H1 (cell line): ENCODE data around the gene KCNQ1OT1. TPM values are rescaled to one million over a fixed set of nuclear protein-coding genes. Genes with fewer than 3 reads are reported as not detected.

Experiments used
- CTCF ChIA-PET: fragments of 300-600 bp; sonication (Branson Sonifier 250); formaldehyde crosslinking; loops from one replicate; lab custom pipeline; 2021; ENCODE audit not compliant: partially characterized antibody; lab: Charles Lee
- POLR2A ChIA-PET: fragments of 300-600 bp; sonication (Branson Sonifier 250); formaldehyde crosslinking; loops from one replicate; lab custom pipeline; 2021; ENCODE audit warnings: inconsistent platforms; ENCODE audit not compliant: partially characterized antibody; lab: Charles Lee
- DNase-seq, 2 experiments: peaks; one replicate each; pipeline versions ENCODE4 v3.0.0 to v3.0.0-alpha.2; 2010 to 2022; ENCODE audit warnings: low spot score in 2 of 2, low read depth in 1 of 2, mixed read lengths in 1 of 2
- FAIRE-seq: peaks from 2 replicates; lab custom pipeline; 2011; peaks lifted over from hg19 to GRCh38; lab: Jason Lieb, UNC
- H2AFZ ChIP-seq: 2 replicates; pipeline ENCODE4 v1.8.1; 2012; ENCODE audit warnings: low read length, inconsistent platforms
- H2AK5ac ChIP-seq: 2 replicates; pipeline ENCODE4 v1.6.1; 2013; ENCODE audit warnings: low read depth, low read length
- H2BK120ac ChIP-seq: replicated peaks from 2 replicates; pipeline ENCODE3; 2013; ENCODE audit warnings: low read depth, low read length, inconsistent platforms
- H2BK12ac ChIP-seq: 2 replicates; pipeline ENCODE4 v1.6.1; 2013; ENCODE audit warnings: low read depth, low read length
- H2BK15ac ChIP-seq: 2 replicates; pipeline ENCODE4 v1.6.1; 2013; ENCODE audit warnings: low read length
- H2BK20ac ChIP-seq: 2 replicates; pipeline ENCODE4 v1.6.1; 2013; ENCODE audit warnings: low read length
- H2BK5ac ChIP-seq: 2 replicates; pipeline ENCODE4 v1.6.1; 2013; ENCODE audit warnings: low read depth, low read length
- H3K14ac ChIP-seq: 2 replicates; pipeline ENCODE4 v1.6.1; 2013; ENCODE audit warnings: inconsistent platforms; ENCODE audit not compliant: insufficient read length
- H3K18ac ChIP-seq: 2 replicates; pipeline ENCODE4 v1.6.1; 2013; ENCODE audit warnings: low read length; ENCODE audit errors: extremely low read depth
- H3K23ac ChIP-seq: 2 replicates; pipeline ENCODE4 v1.6.1; 2013; ENCODE audit warnings: inconsistent platforms; ENCODE audit not compliant: insufficient read length
- H3K23me2 ChIP-seq: 2 replicates; pipeline ENCODE4 v1.6.1; 2013; ENCODE audit warnings: low read depth, low read length
- H3K27ac ChIP-seq: 2 replicates; pipeline ENCODE4 v1.6.1; 2011; ENCODE audit warnings: low read depth, low read length, inconsistent platforms
- H3K27me3 ChIP-seq, 4 experiments: replicated peaks in 1 of 4; 1 replicate in 1 of 4; 2 replicates in 3 of 4; pipeline versions ENCODE4 v1.6.1 to v1.8.1; 2011 to 2013; ENCODE audit warnings: low read length in 3 of 4, mild to moderate bottlenecking in 3 of 4, inconsistent platforms in 2 of 4, mixed read lengths in 2 of 4, moderate library complexity in 1 of 4; ENCODE audit not compliant: control insufficient read depth in 3 of 4, insufficient read depth in 3 of 4; ENCODE audit errors: extremely low read depth in 1 of 4
- H3K36me3 ChIP-seq, 4 experiments: 2 replicates each; pipeline versions ENCODE4 v1.6.1 to v1.8.1; 2011 to 2013; ENCODE audit warnings: mild to moderate bottlenecking in 4 of 4, low read length in 3 of 4, moderate library complexity in 2 of 4, control low read depth in 1 of 4, inconsistent platforms in 1 of 4; ENCODE audit not compliant: insufficient read depth in 4 of 4, control insufficient read depth in 2 of 4
- H3K4ac ChIP-seq: replicated peaks from 2 replicates; pipeline ENCODE3; 2013; ENCODE audit warnings: low read length, low read depth, mixed read lengths, inconsistent platforms; ENCODE audit not compliant: insufficient read length
- H3K4me1 ChIP-seq, 4 experiments: replicated peaks in 1 of 4; 1 replicate in 1 of 4; 2 replicates in 3 of 4; pipeline versions ENCODE4 v1.6.1 to v1.8.1; 2011 to 2013; ENCODE audit warnings: low read length in 3 of 4, inconsistent platforms in 2 of 4, mixed read lengths in 1 of 4; ENCODE audit not compliant: insufficient read depth in 4 of 4, control insufficient read depth in 3 of 4
- H3K4me2 ChIP-seq, 2 experiments: 2 replicates each; pipeline versions ENCODE4 v1.6.1 to v1.8.1; 2011 to 2013; ENCODE audit warnings: low read depth in 2 of 2, low read length in 2 of 2, control low read depth in 1 of 2, inconsistent platforms in 1 of 2, mild to moderate bottlenecking in 1 of 2; ENCODE audit not compliant: insufficient read depth in 1 of 2
- H3K4me3 ChIP-seq, 4 experiments: fragments of 200-600, 300-600 bp in 1 of 4; sonication (generic), shearing (Covaris generic), sonication (Bioruptor Twin) in 1 of 4; 2 replicates each; pipeline versions ENCODE4 v1.5.1 to v1.8.1; 2011 to 2016; ENCODE audit warnings: low read length in 4 of 4, low read depth in 3 of 4, control low read depth in 2 of 4, inconsistent platforms in 2 of 4, mild to moderate bottlenecking in 2 of 4, mixed read lengths in 1 of 4, moderate library complexity in 1 of 4; ENCODE audit not compliant: insufficient read depth in 2 of 4; ENCODE audit errors: extremely low read depth in 1 of 4
- H3K56ac ChIP-seq: replicated peaks from 2 replicates; pipeline ENCODE3; 2013; ENCODE audit warnings: low read depth, mild to moderate bottlenecking, mixed read lengths, low read length, inconsistent platforms; ENCODE audit not compliant: insufficient read length
- H3K79me1 ChIP-seq: 2 replicates; pipeline ENCODE4 v1.6.1; 2013; ENCODE audit warnings: low read depth, low read length, control low read depth
- H3K79me2 ChIP-seq, 2 experiments: 2 replicates each; pipeline versions ENCODE4 v1.6.1 to v1.8.1; 2012 to 2013; ENCODE audit warnings: low read length in 2 of 2, mild to moderate bottlenecking in 2 of 2, inconsistent platforms in 1 of 2; ENCODE audit not compliant: insufficient read depth in 2 of 2, control insufficient read depth in 1 of 2
- H3K9ac ChIP-seq, 4 experiments: replicated peaks in 1 of 4; 1 replicate in 1 of 4; 2 replicates in 3 of 4; pipeline versions ENCODE4 v1.6.1 to v1.8.1; 2011 to 2013; ENCODE audit warnings: low read depth in 3 of 4, low read length in 3 of 4, control low read depth in 2 of 4, mild to moderate bottlenecking in 2 of 4, moderate library complexity in 2 of 4, inconsistent platforms in 1 of 4; ENCODE audit errors: extremely low read depth in 1 of 4
- H3K9me3 ChIP-seq, 2 experiments: 2 replicates each; pipeline versions ENCODE4 v1.6.1 to v1.8.1; 2012 to 2013; ENCODE audit warnings: mild to moderate bottlenecking in 2 of 2, moderate library complexity in 2 of 2, control low read depth in 1 of 2, inconsistent platforms in 1 of 2, low read depth in 1 of 2, low read length in 1 of 2, mixed read lengths in 1 of 2; ENCODE audit not compliant: insufficient read depth in 2 of 2
- H4K20me1 ChIP-seq, 2 experiments: replicated peaks in 1 of 2; 2 replicates each; pipeline versions ENCODE3 to v1.8.1; 2011 to 2013; ENCODE audit warnings: inconsistent platforms in 2 of 2, low read length in 2 of 2, mild to moderate bottlenecking in 1 of 2; ENCODE audit not compliant: insufficient read depth in 2 of 2, control insufficient read depth in 1 of 2
- H4K5ac ChIP-seq: 2 replicates; pipeline ENCODE4 v1.6.1; 2013; ENCODE audit warnings: low read length, low read depth, mixed read lengths, inconsistent platforms; ENCODE audit not compliant: insufficient read length
- H4K8ac ChIP-seq: 2 replicates; pipeline ENCODE4 v1.8.0; 2013; ENCODE audit warnings: mild to moderate bottlenecking, moderate library complexity, low read length, inconsistent platforms; ENCODE audit not compliant: insufficient read depth; ENCODE audit errors: extremely low read depth
- H4K91ac ChIP-seq: replicated peaks from 2 replicates; pipeline ENCODE3; 2013; ENCODE audit warnings: low read length, mixed read lengths, inconsistent platforms; ENCODE audit not compliant: insufficient read length
- HDAC6 ChIP-seq: IDR thresholded peaks from one replicate; pipeline ENCODE4 v1.7.1; 2012; ENCODE audit warnings: low read depth, mild to moderate bottlenecking, inconsistent platforms, low read length, moderate library complexity
- NANOG ChIP-seq: IDR thresholded peaks from 2 replicates; pipeline ENCODE4 v1.6.1; 2011; ENCODE audit warnings: low read length, low read depth, mild to moderate bottlenecking, inconsistent platforms; ENCODE audit not compliant: insufficient read depth, poor library complexity, severe bottlenecking
- POLR2A ChIP-seq, 2 experiments: IDR thresholded peaks; 1 replicate in 1 of 2; 2 replicates in 1 of 2; pipeline ENCODE4 v1.6.1; 2011; ENCODE audit warnings: low read depth in 2 of 2, low read length in 2 of 2, mild to moderate bottlenecking in 2 of 2; ENCODE audit errors: control extremely low read depth in 1 of 2
- WGBS, 2 experiments: shearing (Covaris generic) in 1 of 2; methylation state at CpG; one replicate each; pipeline versions ENCODE4 v1.1.6 to v1.1.7; 2013 to 2015; ENCODE audit warnings: low lambda C conversion rate in 2 of 2, mixed read lengths in 2 of 2, inconsistent platforms in 1 of 2, low coverage in 1 of 2, missing lambda C conversion rate in 1 of 2; ENCODE audit not compliant: insufficient replicate concordance in 2 of 2, insufficient coverage in 1 of 2, insufficient read length in 1 of 2; ENCODE audit errors: extremely low coverage in 1 of 2, missing lambda C conversion rate in 1 of 2; 5-methylcytosine and 5-hydroxymethylcytosine counted together
- polyA plus RNA-seq, 7 experiments: library from polyadenylated mRNA; depleted of rRNA in 3 of 7; stranded (reverse) in 5 of 7; unstranded in 2 of 7; fragments of >200 nt in 5 of 7; fragments of 200-250 nt in 2 of 7; gene quantifications; 1 replicate in 5 of 7; 2 replicates in 1 of 7; 4 replicates in 1 of 7; pipeline versions ENCODE4 v1.2.1 to v1.2.3, GENCODE V29; 2011 to 2013; ENCODE audit warnings: missing spikeins in 2 of 7, mixed read lengths in 2 of 7
- total RNA-seq: library from RNA; stranded (reverse); fragmentation: NEBNext Ultra II Directional; extraction: Animal tissue kit (Norgen Biotek cat#: 25700); gene quantifications from 2 replicates; pipeline ENCODE4 v1.2.1, GENCODE V29; 2021

Gene KCNQ1OT1
- total and polyA plus RNA-seq, 2 of the 8 experiments (the other 6 are each of a cell fraction or from before 2014, with no cell fraction given), result 0.21 to 1.2 TPM

DNA sequence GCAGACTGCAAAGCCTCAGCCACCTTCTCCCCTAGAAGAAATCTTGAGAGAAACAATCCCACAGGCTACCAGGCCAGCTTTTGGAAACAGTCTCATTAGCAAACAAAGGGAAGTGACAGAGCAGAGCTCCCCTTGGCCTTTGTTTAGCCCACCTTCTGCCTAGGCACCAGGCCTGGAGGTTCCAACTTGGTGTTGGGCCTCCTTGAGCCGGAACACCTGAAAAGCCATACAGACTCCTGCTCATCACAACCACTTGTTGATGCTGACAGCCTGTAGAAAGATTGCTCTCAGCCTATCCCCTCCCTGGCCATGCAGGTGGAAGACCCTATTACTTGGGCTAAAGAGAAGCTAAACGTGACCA lies 26.6 kb downstream of the KCNQ1OT1 start:
- ChIA-PET CTCF (interaction anchor here (1.0 to 1.8 kb wide), 4 partner anchors 28 to 218 kb away, joined by 3 to 5 read pairs (median 4); no protein-coding TSS in a partner anchor), POLR2A (no interaction called here)
- Histone ChIP-seq H3K23ac (no peak overlapping the region), H3K4me2 (no peak overlapping the region), H3K9ac (no peak overlapping the region), H3K27ac (no peak overlapping the region), H2BK5ac (no peak overlapping the region), H3K27me3 (peaks cover 0 to 7% (median 0%) of the 10 kb centered on the region in 4 experiments; a peak in 3 of 7 replicates), H2BK20ac (no peak overlapping the region), H3K36me3 (peaks cover 0 to 4% (median 2%) of the 10 kb centered on the region in 4 experiments; a peak in 2 of 8 replicates), H3K9me3 (no peaks in the 10 kb centered on the region), H4K5ac (no peak overlapping the region), H3K23me2 (no peaks in the 10 kb centered on the region), H3K79me1 (peaks cover 4% of the 10 kb centered on the region; the same call in 1 of the 2 replicates), H3K4ac (no peak overlapping the region), H4K20me1 (peaks cover 16 to 32% of the 10 kb centered on the region in 2 experiments), H3K4me1 (peaks cover 0 to 7% (median 0%) of the 10 kb centered on the region in 4 experiments; a peak in 2 of 7 replicates), H3K56ac (no peak overlapping the region), H2BK12ac (no peak overlapping the region), H2BK120ac (no peak overlapping the region), H4K91ac (no peak overlapping the region)
- FAIRE-seq, result no peak
- 87% methylated on average over 2 of the region's 2 CpGs; no CpG with 5 or more reads in 1 of the 2 experiments for WGBS, 2 experiments
- TF ChIP-seq POLR2A (IDR thresholded peaks at IDR 0.05; ENCODE audit: control extremely low read depth in 1 of 2, low read depth in 2 of 2, low read length in 2 of 2) (no peak), NANOG (no peak), HDAC6 (no peak)
- TF ChIP-seq, all 59 proteins: peak for 0
- Histone ChIP-seq H2AFZ (no peak overlapping the region), H2AK5ac (no peak overlapping the region), H3K14ac (no peak overlapping the region), H4K8ac (no peak overlapping the region), H3K79me2 (peaks cover 0 to 9% of the 10 kb centered on the region in 2 experiments; a peak in 2 of 4 replicates), H3K18ac (no peak overlapping the region), H3K4me3 (no peak overlapping the region), H2BK15ac (no peak overlapping the region)
- DNase-seq, result no peak
